Loucy (cell line): Measurements from ENCODE around the gene RHEB.

ENCODE experiments used
- EZH2phosphoT487 ChIP-seq: fragments of 200-600 bp; IDR thresholded peaks from 2 replicates; pipeline ENCODE4 v1.6.1; 2018; ENCODE audit warnings: antibody characterized with exemption, mild to moderate bottlenecking, moderate library complexity, borderline replicate concordance
- TF ChIP-seq, protein P1 (sequence below): fragments of 200-600 bp; sonication (generic); conservative IDR thresholded peaks from 2 replicates; pipeline ENCODE4 v1.5.1; 2014; ENCODE audit warnings: mild to moderate bottlenecking, antibody characterized with exemption, low read length

DNA sequence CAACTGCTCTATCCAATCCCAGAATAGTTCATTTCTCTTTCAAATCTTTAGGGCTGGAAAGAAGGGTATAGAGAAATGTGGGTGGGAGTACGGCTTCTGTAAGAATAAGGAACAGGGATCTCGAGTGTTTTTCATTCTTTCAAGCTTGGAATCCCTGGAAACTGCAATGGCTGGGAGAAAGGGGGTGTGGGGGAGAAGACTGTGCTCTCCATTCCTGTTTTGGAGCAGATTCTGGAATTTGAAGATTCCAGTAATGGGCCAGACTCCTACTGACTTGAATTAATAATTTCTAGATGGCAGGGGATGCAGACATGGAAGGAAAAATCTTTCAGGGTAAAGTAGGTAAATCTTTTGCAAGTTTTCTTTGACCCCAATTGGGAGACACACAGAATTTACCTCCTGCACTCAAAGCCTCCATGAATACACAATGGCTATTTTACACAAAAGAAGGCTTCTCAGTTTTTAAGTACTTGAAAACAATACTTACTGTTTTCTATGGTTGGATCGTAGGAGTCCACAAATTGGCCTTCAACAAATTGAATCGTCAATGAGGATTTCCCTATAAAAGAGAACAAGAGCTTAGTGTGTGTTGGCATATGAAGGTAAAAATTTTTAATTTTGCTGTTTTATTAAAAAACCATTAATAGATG lies 29.1 kb downstream of the RHEB start:
- TF ChIP-seq, protein P1, sequence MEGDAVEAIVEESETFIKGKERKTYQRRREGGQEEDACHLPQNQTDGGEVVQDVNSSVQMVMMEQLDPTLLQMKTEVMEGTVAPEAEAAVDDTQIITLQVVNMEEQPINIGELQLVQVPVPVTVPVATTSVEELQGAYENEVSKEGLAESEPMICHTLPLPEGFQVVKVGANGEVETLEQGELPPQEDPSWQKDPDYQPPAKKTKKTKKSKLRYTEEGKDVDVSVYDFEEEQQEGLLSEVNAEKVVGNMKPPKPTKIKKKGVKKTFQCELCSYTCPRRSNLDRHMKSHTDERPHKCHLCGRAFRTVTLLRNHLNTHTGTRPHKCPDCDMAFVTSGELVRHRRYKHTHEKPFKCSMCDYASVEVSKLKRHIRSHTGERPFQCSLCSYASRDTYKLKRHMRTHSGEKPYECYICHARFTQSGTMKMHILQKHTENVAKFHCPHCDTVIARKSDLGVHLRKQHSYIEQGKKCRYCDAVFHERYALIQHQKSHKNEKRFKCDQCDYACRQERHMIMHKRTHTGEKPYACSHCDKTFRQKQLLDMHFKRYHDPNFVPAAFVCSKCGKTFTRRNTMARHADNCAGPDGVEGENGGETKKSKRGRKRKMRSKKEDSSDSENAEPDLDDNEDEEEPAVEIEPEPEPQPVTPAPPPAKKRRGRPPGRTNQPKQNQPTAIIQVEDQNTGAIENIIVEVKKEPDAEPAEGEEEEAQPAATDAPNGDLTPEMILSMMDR: no peak
- TF ChIP-seq EZH2phosphoT487: no peak
